HG03469 (cell line): Measurements from ENCODE around the gene SERPINA3.

Experiments used
- ATAC-seq: cut with Tn5 transposase; IDR thresholded peaks from one replicate; pipeline ENCODE4 v1.9.1; 2021; ENCODE audit warnings: mild to moderate bottlenecking, moderate library complexity, moderate number of reproducible peaks; ENCODE audit not compliant: unreplicated experiment

SERPINA3 gene

DNA sequence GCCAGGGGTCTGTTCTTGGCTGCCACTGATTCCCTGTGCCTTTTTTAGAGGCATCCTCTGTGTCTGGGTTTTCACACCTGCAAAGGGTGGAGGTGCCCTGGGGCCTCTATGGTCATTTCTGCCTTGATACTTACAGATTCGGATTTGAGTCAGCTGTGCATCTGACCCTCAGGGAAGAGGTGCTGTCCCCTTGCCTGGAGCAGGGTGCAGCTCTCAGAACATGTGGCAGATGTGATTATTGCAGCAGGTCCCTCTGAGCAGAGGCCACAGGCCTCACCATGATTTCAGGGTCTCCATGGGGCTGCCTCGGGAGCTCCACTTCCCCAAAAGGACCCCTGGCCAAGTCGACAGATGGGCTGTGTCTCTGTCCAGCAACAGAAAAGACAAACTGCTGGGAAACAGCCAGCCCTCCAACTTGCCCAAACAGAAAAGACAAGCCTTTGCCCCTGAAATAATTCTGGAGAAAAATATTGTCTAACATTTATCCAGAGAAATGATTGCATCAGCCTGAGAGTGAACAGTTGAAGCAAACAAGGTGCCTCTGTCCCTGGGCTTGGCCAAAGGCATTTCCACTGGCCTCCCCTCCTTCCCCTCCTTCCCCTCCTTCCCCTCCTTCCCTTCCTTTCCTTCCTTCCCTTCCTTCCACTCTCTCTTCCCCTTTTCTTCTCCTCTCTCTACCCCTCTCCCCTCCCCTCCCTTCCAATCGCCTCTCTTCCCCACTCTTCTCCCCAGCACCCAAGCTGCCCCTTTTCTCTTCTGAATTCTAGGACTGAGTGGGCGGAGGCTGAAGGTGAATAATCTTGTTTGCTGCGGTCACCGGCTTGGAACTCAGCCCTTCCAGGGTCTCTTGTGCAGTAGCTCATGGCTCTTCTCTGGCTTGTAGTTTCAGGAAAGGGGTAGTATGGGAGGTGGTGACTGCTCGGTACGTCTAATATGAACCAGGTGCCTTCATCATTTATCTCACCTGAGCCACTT lies 676 bp downstream of the SERPINA3 start:
- no peak for ATAC-seq

DNA sequence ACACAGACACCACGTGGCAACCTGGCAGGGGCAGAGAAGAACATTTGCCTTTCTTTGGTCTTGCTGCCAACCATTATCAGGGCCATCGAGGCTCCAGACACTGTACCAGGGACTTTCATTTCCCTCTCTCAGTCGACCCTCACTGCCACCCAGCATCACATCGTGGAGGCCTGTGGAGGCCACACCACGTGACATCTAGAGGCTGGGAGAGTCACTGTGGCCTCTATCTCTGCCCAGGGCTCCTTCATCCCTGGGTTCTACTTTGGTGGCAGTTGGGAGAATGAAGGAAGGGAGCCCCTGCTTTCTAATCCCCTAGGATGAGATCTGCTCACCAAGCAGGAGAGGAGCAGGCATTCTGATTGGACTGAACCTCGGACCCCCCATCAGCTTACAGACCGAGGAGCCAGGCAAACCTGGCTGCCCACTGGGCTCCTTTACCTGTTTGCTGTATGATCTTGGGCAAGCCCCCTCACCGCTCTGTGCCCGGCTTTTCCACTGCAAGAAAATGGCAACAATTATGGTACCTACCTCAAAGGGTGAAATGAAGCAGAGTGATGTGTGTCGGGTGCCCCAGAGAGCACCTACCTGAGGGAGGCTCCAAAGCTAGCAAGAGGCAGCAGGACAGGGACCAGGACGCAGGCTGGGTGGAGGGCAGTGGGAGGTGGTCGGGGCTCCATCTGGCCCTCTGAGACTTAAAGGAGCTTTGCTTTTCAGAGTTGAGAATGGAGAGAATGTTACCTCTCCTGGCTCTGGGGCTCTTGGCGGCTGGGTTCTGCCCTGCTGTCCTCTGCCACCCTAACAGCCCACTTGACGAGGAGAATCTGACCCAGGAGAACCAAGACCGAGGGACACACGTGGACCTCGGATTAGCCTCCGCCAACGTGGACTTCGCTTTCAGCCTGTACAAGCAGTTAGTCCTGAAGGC lies 1.8 kb downstream of the SERPINA3 start:
- ATAC-seq, result no peak

DNA sequence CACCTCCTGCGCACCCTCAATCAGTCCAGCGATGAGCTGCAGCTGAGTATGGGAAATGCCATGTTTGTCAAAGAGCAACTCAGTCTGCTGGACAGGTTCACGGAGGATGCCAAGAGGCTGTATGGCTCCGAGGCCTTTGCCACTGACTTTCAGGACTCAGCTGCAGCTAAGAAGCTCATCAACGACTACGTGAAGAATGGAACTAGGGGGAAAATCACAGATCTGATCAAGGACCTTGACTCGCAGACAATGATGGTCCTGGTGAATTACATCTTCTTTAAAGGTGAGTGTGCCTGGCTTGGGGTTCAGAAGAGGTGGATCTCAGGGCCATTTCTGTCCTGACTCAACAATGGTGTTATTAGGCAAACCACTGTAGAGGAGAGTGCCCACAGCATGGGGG lies 2.6 kb downstream of the SERPINA3 start:
- ATAC-seq, result no peak

DNA sequence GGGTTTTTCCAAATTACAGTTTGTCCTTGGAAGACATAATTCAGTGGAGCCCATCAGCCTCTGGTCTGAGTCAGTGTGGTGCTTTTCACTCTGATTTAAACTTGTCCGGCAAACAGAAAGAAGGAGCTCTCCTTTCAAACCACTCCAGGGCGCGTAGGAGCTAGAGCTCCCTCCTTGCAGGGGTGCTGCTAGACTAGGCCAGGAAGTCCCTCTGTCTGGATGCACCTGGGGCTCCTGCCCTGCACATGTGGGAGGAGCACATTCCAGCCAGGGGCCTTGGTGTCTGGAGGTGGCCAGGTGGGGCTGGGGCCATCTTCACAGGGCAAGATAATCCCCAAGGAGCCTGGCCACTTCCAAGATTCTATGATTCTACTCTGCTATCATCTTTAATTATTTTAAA lies 3.1 kb downstream of the SERPINA3 start:
- ATAC-seq, result no peak

DNA sequence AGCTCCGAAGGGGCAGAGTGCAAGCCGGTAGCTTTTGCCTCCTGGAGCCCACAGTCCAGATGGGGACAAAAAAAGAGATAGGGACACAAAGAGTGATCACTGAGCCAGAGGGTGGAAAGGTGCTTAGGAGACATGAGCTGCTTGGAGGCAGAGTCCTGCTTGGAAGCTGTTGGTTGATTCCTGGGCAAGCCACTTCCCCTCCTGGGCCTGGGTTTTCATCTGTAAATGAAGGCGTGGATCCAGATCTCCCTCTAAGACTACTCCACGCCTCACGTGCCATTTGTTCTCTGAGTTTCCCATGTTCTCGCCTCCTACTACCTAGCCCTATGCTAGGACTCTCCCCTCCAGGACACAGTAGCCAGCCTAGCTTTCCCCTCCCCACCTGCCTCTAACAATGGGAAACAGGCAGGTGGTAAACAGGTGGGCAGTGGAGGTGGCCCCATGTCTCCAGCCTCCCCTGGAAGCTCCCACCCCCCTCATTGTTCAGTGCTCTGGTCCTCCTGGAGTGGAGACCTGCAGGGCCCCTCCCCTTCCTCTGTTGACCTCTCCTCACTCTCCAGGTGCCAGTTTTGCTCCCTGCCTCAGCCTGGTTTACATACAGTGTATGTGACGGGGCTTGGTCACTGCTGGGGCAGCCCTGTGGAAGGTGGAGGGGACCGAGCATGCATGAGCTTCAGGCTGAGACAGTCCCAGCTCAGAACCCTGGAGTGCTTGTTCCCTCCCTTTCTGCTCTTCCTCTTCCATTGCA lies 3.8 kb downstream of the SERPINA3 start:
- no peak for ATAC-seq

DNA sequence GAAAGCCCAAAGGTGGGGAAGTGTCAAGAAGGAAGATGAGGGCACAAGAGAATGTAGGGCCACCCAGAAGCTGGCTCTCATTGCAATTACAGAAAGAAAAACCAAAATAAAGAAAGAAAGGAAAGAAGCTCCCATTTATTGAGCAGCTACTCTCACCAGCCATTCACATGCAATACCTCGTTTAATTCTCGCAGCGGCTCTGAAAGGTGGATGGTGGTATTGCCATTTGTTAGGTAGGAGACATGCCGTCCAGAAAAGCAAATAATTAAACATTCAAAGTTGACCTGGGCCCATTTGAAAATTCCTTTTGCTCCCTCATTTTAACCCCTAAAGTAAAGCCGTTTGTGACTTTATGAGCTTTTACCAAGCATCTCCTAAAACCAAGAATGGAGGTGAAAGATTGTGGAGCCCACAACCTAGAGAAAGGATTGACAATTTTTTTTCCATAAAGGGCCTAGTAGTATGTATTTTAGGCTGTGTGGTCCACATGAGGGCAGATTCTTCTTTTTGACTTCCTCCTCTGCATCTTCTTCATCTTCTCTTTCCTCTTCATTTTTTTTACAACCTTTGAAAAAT lies 5.3 kb downstream of the SERPINA3 start:
- ATAC-seq, result no peak

DNA sequence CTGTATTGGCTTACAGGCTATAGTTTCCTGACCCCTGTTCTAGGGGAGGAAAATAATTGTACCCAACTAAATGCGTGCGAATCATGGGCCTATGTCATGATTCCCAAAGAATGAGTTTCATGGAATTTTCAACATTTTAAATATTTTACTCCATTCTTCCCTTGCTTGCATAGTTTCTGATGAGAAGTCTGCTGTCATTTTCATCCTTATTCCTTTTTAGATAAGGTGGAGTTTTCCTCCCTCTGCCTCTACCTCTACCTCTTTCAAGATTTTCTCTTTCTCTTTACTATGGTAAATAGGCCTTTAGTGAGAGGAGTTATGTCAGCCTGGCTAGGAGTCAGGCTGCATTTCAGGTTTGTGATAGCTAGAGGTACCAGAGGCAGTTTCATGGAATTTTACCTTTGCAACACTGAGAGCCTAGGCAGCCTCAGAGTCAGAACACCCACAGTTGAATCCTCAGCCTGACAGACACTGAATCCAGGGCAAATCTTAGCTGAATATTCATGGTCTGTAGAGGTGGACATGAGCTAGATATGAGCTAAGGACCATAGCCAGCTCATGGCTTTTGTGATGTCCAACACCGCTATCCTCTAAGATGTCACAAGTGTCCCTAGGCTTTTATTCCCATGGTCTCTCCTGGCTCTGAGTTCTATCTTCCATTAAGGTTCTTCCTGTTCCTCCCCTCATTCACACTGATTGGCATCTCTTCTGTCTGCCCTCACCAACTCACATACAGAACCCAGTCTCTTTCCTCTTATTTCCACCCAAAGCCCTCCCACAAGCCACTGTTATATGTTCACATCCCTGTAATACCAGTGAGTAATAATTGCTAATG lies 6.0 kb downstream of the SERPINA3 start:
- ATAC-seq, result no peak

DNA sequence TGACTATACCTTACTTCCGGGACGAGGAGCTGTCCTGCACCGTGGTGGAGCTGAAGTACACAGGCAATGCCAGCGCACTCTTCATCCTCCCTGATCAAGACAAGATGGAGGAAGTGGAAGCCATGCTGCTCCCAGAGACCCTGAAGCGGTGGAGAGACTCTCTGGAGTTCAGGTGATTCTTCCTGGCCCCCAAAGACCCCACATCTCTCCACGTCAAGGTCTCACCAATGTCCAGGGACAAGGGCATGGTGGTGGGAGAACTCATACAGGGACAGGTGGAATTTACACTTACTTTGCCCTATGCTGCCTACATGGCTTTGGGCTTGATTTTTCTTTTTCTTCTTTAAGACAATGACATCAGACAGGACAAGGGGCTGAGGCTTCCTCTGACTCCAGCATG lies 7.1 kb downstream of the SERPINA3 start:
- ATAC-seq, result no peak

DNA sequence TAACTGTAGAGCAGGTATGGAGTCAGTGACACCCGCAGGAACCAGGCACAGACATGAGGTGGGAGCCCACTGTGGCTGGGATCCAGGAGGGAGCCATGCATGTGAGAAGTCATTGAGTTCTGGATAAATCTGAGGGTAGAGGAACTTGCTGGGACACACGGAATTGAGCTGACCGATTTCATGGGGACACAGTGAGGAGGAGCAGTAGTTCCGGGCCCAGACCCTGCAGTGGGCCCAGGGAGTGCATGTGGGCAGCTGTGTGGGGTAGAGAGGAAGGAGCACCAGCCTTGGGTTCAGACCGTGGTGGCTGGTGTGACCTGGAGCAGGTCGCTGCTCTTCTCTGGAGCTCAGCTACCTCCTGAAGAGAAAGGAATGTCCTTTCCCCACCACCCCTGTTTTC lies 8.4 kb downstream of the SERPINA3 start:
- no peak for ATAC-seq

DNA sequence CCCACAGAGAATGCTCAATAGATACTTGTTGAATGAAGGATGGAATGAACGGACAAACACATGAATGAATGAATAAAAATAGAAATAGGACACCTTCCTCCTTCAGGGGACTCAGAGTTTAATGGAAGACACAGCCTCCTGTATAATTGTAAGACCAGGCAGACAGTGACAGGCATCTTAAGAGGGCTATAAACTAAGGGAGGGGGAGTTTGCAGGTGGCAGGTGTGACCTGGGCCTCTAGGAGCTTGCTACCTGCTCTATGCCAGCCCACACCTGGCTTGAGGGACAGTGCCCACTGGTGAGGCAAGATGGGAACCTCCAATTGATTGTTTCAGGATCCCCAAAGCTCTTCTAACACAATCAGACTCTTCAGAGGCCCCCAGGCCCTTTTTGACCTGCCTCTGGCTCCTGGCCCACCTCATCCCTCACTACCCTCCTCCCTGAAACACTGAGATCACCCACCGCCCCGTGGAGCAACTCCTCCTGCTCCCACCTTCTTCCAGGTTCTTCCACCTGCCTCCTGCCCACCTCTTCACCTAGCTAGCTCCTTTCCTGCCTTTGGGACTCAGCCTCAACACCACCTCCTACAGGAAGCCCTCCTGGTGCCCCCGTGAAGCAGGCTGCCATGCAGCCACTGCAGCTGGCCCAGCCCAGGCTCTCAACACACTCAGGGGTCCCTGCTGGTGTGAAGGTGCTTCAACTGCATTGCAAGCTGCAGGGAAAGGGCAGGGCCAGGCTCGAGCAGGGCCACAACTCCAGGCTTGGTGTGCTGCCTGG lies 9.4 kb downstream of the SERPINA3 start:
- no peak for ATAC-seq

DNA sequence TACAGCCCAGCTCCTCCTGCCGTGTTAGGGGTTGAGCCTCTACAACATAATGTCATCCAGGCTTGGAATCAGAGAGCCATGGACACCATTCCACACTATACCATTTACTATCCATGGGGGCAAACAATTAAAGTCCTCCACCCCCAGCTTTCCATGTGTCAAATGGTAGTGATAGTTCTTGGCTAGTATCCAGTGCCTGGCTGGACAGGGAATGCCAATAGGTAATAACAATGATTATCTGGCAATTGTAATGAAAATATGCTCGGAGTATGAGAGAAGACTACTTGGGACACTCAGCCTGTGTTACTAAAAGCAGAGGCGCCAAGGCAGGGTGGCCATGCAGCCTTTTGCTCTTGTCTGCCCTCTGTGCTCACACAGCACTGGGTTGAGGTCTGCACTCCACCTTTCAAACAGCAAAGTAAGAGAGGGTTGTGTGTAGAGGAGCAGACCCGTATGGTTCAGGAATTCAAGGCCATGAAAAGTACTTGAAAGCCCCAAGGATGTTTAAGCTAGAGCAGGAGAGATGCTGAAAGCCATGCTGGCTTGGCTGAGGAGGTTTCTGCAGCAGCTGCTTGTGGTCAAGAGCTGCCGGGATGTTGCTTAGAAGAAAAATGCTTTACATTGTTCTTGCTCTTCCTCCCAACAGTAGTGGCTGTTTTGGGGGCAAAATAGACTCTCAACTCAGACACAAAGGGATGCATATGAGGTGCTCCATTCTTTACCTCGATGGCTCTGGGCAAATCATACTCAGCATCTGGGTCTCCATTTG lies 10.6 kb downstream of the SERPINA3 start:
- no peak for ATAC-seq

DNA sequence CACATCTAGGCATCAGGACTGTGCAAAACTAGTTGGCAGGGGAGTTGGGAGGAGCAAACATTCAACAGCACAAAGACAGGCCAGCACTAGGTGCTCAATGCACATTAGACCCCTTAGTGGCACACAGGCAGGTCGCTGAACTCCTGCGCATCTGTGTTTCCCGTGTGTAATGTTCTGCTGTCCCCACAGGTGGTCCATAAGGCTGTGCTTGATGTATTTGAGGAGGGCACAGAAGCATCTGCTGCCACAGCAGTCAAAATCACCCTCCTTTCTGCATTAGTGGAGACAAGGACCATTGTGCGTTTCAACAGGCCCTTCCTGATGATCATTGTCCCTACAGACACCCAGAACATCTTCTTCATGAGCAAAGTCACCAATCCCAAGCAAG lies 11.2 kb downstream of the SERPINA3 start:
- ATAC-seq, result no peak

DNA sequence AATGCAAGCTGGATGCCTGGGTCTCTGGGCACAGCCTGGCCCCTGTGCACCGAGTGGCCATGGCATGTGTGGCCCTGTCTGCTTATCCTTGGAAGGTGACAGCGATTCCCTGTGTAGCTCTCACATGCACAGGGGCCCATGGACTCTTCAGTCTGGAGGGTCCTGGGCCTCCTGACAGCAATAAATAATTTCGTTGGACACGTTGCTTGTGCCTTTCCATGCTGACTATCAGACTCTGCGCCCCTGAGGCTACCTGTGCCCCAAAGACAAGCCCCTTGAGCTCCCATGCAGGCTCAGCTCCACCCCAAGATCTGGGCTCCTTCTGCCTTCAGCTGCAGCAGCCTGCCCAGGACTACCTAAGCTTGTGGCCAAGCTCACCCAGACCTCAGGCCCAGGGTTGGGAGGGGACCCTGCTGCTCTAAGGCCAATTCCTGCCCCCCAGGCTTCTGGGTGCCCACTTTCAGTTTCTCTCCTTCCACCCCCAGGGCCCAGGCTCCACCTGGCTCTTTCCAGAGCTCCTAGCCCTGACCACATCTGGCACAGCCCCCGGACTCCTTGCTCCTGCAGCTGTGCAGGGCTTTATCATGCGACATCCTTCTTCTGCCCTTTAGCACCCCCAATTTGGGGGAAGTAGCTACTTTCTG lies 11.8 kb downstream of the SERPINA3 start:
- no peak for ATAC-seq

DNA sequence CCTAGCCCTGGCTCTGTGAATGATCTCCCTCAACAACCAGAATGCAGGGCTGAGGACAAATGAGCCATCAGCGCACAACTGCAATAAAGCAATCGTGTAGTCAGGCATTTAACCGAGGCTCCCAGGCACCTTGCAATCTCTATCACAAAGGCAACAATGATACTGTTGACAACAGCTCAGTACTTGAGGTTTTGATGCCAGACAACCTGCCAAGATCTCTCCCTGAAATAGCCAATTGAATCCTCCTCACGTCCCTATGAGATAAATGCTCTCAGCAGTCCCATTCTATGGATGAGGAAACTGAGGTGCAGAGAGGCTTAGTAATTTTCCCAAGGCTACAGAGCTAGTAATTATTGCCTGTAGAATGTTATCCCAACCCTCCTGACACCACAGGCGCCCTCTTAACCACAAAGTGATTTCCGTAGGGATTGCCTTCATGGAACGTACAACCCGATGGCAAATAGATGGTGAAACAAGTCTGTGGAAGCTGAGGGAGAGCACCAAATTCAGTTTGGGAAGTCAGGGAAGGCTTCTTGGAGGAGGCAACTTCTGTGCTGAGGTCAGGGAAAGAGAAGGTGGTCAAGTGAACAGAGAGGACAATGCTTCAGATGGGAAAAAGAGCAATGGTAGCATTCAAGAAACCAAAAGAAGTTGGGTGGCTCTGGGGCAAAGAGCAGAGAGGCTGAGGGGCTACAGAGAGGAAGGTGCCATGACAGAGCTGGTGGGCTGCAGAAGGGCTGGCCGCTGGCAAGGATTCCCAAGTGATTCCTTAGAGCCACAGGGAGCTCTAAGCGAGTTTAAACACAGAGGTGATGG lies 12.6 kb downstream of the SERPINA3 start:
- no peak for ATAC-seq

DNA sequence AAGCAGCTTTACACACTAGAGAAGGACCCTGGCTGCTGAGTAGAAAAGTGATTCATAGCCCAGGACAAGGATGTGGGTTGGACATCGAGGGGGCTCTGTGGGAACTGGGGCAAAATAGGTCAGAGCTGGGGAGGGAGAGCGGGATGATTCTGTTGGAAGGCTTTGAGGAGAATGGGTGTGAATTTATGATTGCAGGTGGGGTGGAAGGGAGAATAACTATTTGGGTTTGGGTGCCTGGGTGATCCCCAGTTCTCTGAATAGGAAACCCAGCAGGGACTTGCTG lies 13.1 kb downstream of the SERPINA3 start:
- no peak for ATAC-seq

DNA sequence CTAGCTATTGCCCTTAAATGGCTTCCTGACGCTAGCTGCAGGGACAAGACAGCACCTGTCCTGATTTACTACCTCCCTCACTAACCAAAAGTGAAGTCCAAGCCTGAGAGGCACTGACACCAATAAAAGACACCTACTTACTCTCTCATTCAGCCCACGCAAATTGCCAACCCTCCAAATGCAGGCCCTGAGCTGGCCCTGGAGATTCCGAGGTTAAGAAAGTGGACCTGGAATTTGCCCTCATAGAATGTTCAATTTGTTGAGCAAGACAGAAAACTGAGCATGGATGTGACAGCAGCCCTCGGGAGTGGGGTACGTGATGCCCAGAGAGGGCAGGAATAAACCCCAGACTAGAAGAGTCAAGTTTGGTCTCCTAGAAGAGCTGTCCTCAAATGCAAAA lies 16.4 kb downstream of the SERPINA3 start:
- no peak for ATAC-seq

DNA sequence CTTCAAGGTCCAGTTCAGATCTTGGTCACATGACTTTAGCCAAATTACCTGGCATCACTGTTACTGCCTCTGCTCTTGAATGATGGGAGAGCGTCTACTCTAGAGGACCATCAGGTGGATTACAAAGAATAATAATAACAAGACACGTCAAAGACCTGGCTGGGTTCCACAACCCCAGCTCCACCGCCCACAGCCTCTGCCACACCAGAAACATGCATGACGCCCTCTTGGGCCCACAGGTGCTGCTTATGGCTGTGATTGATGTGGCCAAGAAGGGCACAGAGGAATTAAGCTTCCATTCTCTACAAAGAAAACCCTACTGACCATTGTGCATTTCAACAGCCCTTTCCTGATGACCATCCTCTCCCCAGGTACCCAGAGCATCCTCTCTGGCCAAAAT lies 18.2 kb downstream of the SERPINA3 start:
- no peak for ATAC-seq
